MM.1S (cell line): Measurements from ENCODE around the gene TNFRSF4.

ENCODE experiments used
- DNase-seq: peaks from one replicate; pipeline ENCODE4 v3.0.0-alpha.2; 2015
- H2AFZ ChIP-seq: fragments of 300-600 bp; sonication (generic); 2 replicates; pipeline ENCODE4 v1.6.0; 2016; ENCODE audit warnings: antibody characterized with exemption, low read length
- H3F3A ChIP-seq: fragments of 300-600 bp; sonication (generic); 2 replicates; pipeline ENCODE4 v1.6.1; 2016; ENCODE audit warnings: mild to moderate bottlenecking, antibody characterized with exemption, low read length, moderate library complexity, mixed read lengths; ENCODE audit not compliant: insufficient read depth
- H3K27ac ChIP-seq: fragments of 300-600 bp; sonication (generic); 2 replicates; pipeline ENCODE4 v1.5.1; 2016; ENCODE audit warnings: mild to moderate bottlenecking, low read length
- H3K27me3 ChIP-seq: fragments of 300-600 bp; sonication (generic); replicated peaks from 2 replicates; pipeline ENCODE4 v1.6.0; 2016; ENCODE audit warnings: low read length; ENCODE audit not compliant: insufficient read depth
- H3K36me3 ChIP-seq: fragments of 300-600 bp; sonication (generic); replicated peaks from 2 replicates; pipeline ENCODE4 v1.6.1; 2016; ENCODE audit warnings: mild to moderate bottlenecking, low read length, mixed read lengths; ENCODE audit not compliant: insufficient read depth
- H3K4me1 ChIP-seq: fragments of 300-600 bp; sonication (generic); 2 replicates; pipeline ENCODE4 v1.6.1; 2016; ENCODE audit warnings: low read length, mixed read lengths
- H3K4me2 ChIP-seq: fragments of 300-600 bp; sonication (generic); 2 replicates; pipeline ENCODE4 v1.6.0; 2016; ENCODE audit warnings: low read depth, low read length
- H3K4me3 ChIP-seq: fragments of 300-600 bp; sonication (generic); 2 replicates; pipeline ENCODE4 v1.5.1; 2016; ENCODE audit warnings: low read length, mixed read lengths
- H3K79me2 ChIP-seq: fragments of 300-600 bp; sonication (generic); 2 replicates; pipeline ENCODE4 v1.6.1; 2016; ENCODE audit warnings: mixed run types, low read length, mixed read lengths
- H3K9ac ChIP-seq: fragments of 300-600 bp; sonication (generic); 2 replicates; pipeline ENCODE4 v1.6.1; 2016; ENCODE audit warnings: low read length, mixed read lengths
- H3K9me2 ChIP-seq: fragments of 300-600 bp; sonication (generic); replicated peaks from 2 replicates; pipeline ENCODE4 v1.6.1; 2016; ENCODE audit warnings: mild to moderate bottlenecking, low read length, mixed read lengths; ENCODE audit not compliant: insufficient read depth
- H3K9me3 ChIP-seq: fragments of 300-600 bp; sonication (generic); replicated peaks from 2 replicates; pipeline ENCODE4 v1.6.1; 2016; ENCODE audit warnings: mild to moderate bottlenecking, low read length, mixed read lengths; ENCODE audit not compliant: insufficient read depth
- H4K20me1 ChIP-seq: fragments of 300-600 bp; sonication (generic); 2 replicates; pipeline ENCODE4 v1.6.1; 2016; ENCODE audit warnings: mild to moderate bottlenecking, low read length, moderate library complexity, mixed read lengths; ENCODE audit not compliant: insufficient read depth
- EZH2 ChIP-seq: fragments of 300-600 bp; sonication (generic); optimal IDR thresholded peaks from 2 replicates; pipeline ENCODE3; 2017; ENCODE audit warnings: low read depth, mild to moderate bottlenecking, antibody characterized with exemption, low read length, mixed read lengths
- EZH2phosphoT487 ChIP-seq: fragments of 300-600 bp; sonication (generic); IDR thresholded peaks from 2 replicates; pipeline ENCODE4 v1.6.1; 2018; ENCODE audit warnings: antibody characterized with exemption, low read length
- TF ChIP-seq, protein P1 (sequence below): fragments of 300-600 bp; sonication (generic); IDR thresholded peaks from 2 replicates; pipeline ENCODE4 v1.5.1; 2016; ENCODE audit warnings: antibody characterized with exemption, low read length, mixed read lengths

TNFRSF4 gene

DNA sequence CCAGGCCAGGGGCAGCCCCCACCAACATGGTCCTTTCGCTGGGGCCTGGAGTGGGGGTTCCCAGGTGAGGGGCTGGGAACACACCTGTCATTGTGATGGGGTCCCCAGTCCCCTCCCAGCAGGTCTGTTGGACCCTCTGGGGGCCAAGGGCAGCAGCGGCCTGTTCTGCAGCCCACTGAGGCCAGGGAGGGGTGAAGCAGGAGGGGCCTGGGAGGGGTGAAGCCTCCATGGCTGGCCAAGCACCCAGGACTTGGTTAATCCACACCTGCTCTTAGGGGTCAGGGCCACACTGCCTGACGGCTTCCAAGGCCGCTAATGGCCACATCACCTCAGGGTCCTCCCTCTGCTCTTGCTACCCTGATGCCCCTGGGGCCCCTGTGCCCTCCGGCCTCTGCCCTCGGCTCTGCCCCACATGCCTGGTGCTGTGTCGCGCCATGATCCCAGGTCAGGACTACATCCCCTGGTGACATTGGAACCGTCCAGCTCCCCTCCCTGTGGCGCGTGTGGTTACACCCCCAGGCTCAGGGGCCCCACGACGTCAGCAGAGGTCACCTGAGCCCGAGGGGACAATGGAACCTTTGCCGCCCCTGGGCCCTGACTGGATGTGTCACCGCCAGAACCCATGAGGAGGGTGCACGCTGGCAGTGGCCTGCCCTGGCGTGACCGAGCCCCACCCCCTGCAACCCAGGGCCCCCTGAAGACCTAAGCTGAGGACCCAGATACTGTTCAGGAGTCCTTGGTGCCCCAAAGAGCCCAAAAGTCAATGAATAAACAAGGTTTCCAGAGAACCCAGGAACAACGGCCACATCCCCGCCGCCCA, 14.6 kb downstream of the TNFRSF4 start:
- Histone ChIP-seq H3F3A (no peaks in the 10 kb centered on the region), H3K27me3 (peaks cover 64% of the 10 kb centered on the region), H3K9me2 (no peaks in the 10 kb centered on the region), H3K9ac (no peak overlapping the region), H3K79me2 (no peaks in the 10 kb centered on the region), H3K27ac (no peak overlapping the region), H3K4me3 (no peak overlapping the region), H4K20me1 (no peaks in the 10 kb centered on the region), H3K4me1 (no peaks in the 10 kb centered on the region), H3K9me3 (no peaks in the 10 kb centered on the region), H2AFZ (no peak overlapping the region), H3K4me2 (no peak overlapping the region), H3K36me3 (no peaks in the 10 kb centered on the region)
- no peak for DNase-seq
- TF ChIP-seq, protein P1, sequence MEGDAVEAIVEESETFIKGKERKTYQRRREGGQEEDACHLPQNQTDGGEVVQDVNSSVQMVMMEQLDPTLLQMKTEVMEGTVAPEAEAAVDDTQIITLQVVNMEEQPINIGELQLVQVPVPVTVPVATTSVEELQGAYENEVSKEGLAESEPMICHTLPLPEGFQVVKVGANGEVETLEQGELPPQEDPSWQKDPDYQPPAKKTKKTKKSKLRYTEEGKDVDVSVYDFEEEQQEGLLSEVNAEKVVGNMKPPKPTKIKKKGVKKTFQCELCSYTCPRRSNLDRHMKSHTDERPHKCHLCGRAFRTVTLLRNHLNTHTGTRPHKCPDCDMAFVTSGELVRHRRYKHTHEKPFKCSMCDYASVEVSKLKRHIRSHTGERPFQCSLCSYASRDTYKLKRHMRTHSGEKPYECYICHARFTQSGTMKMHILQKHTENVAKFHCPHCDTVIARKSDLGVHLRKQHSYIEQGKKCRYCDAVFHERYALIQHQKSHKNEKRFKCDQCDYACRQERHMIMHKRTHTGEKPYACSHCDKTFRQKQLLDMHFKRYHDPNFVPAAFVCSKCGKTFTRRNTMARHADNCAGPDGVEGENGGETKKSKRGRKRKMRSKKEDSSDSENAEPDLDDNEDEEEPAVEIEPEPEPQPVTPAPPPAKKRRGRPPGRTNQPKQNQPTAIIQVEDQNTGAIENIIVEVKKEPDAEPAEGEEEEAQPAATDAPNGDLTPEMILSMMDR = no peak
- no peak for TF ChIP-seq EZH2
- TF ChIP-seq EZH2phosphoT487 = no peak

DNA sequence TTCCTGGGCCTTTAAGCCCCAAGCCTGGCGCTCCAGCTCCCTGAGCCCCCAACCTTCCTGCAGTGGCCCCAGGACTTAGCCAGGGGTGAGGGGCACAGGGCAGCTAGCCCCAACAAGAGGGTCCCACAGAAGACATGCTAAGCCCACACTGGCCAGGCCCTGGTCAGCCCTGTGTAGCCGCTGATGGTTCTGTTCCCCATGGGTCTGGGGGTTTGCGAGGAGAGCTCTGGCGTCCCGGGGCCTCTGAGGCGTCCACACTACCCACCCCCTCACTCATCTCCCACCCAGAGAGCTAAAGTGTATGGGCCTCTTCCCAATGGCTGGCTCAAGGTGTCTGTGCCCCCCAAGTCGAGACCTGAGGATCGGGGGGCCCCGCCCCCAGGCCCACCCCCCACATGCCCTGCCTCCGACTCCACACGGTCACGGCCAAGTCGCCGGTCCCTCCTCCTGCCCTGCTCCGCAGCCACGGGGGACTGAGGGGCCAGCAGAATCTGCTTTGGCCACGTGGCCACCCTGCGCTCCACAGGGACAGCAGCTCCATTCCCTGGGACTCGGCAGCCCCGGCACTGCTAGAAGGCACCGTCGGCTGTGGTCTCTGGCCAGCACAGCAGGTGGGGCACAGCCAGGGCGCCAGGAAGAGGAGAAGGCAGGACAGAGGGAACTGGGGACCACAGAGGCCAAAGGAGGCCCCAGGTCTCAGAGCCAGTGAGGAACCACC, 15.4 kb downstream of the TNFRSF4 start:
- no peak overlapping the region for H3K9ac ChIP-seq
- no peak overlapping the region for H3K4me3 ChIP-seq
- H3K9me3 ChIP-seq = no peaks in the 10 kb centered on the region
- no peaks in the 10 kb centered on the region for H3F3A ChIP-seq
- H3K36me3 ChIP-seq = no peaks in the 10 kb centered on the region
- no peak overlapping the region for H2AFZ ChIP-seq
- H3K9me2 ChIP-seq = no peaks in the 10 kb centered on the region
- TF ChIP-seq, protein P1 = no peak
- no peak for TF ChIP-seq EZH2phosphoT487
- TF ChIP-seq EZH2 = no peak
- H4K20me1 ChIP-seq = no peaks in the 10 kb centered on the region
- no peak for DNase-seq
- no peak overlapping the region for H3K4me2 ChIP-seq
- no peak overlapping the region for H3K27ac ChIP-seq
- H3K79me2 ChIP-seq = no peaks in the 10 kb centered on the region
- H3K27me3 ChIP-seq = peaks cover 64% of the 10 kb centered on the region
- no peaks in the 10 kb centered on the region for H3K4me1 ChIP-seq

DNA sequence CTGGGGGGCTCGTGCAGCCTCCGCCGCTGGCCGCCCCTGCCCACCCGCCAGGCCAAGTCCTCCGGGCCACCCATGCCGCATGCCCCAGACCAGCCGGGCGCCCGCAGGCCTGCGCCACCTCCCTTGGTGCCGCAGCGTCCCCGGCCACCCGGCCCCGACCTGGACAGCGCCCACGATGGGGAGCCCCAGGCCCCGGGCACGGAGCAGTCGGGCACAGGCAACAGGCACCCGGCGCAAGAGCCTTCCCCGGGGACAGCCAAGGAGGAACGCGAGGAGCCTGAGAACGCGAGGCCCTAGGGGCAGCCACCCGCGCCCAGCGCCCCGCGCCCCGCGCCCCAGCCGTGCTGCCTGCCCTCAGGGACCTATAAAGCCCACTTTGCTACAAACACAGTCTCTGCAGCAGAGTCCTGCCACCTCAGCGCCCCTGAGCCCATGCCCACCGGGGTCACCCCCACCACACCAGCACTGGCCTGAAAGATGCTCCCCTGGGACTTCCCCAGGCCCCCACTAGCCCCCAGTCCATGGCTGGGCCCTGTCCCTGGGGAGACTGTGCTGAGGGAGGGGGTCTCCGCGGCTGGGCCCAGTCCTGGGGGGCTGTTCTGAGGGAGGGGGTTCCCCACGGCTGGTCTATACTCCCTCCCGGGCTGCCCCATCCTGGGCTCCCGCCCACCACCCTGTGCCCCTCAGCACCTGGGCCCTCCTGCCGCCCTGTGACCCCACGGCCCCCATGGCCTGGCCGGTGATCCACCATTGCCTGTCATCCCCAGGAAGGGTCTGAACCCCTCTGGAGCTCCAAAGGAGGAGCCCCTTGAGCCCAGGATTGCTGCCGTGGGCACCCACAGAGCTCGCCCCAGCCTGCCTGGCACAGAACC, 16.2 kb downstream of the TNFRSF4 start:
- Histone ChIP-seq H3K4me1 (no peaks in the 10 kb centered on the region), H3K9ac (no peak overlapping the region), H3K79me2 (no peaks in the 10 kb centered on the region), H3F3A (no peaks in the 10 kb centered on the region), H4K20me1 (no peaks in the 10 kb centered on the region), H3K27ac (no peak overlapping the region), H3K4me2 (no peak overlapping the region), H2AFZ (no peak overlapping the region), H3K27me3 (peaks cover 62% of the 10 kb centered on the region), H3K4me3 (no peak overlapping the region), H3K9me3 (no peaks in the 10 kb centered on the region), H3K36me3 (no peaks in the 10 kb centered on the region), H3K9me2 (no peaks in the 10 kb centered on the region)
- DNase-seq = no peak
- TF ChIP-seq EZH2 (no peak), EZH2phosphoT487 (no peak)
- TF ChIP-seq, protein P1 = no peak
